HepG2 (cell line): ENCODE results near the gene SETD1A. TPM values are rescaled to one million over a fixed set of nuclear protein-coding genes. Genes with fewer than 3 reads are reported as not detected.

Experiments used
- AGO2 ChIP-seq: fragments of 200-400 bp; formaldehyde crosslinking; optimal IDR thresholded peaks from 2 replicates; pipeline ENCODE3; 2017; ENCODE audit warnings: mild to moderate bottlenecking, low read depth, low read length, moderate library complexity
- AKAP8 ChIP-seq: sonication (generic); formaldehyde crosslinking; IDR thresholded peaks from 2 replicates; pipeline ENCODE4 v1.5.1; 2020; ENCODE audit warnings: mild to moderate bottlenecking, missing genetic modification reagents
- BRF2 ChIP-seq: sonication (generic); formaldehyde crosslinking; IDR thresholded peaks from 2 replicates; pipeline ENCODE4 v1.8.1; 2022; ENCODE audit warnings: mild to moderate bottlenecking, missing genetic modification reagents
- HOXA5 ChIP-seq: sonication (generic); formaldehyde crosslinking; IDR thresholded peaks from 2 replicates; pipeline ENCODE4 v1.4.0; 2020; ENCODE audit warnings: missing genetic modification reagents
- IRF1 ChIP-seq: sonication (generic); formaldehyde crosslinking; IDR thresholded peaks from 2 replicates; pipeline ENCODE4 v1.4.0; 2020; ENCODE audit warnings: low read depth, mild to moderate bottlenecking, missing genetic modification reagents
- KAT7 ChIP-seq: IDR thresholded peaks from 2 replicates; pipeline ENCODE4 v1.6.1; 2018; ENCODE audit warnings: borderline replicate concordance, missing compliant biosample characterization
- KLF11 ChIP-seq: IDR thresholded peaks from 2 replicates; pipeline ENCODE4 v1.6.1; 2016; ENCODE audit warnings: missing compliant biosample characterization
- MLXIP ChIP-seq: sonication (generic); formaldehyde crosslinking; IDR thresholded peaks from 2 replicates; pipeline ENCODE4 v1.9.0; 2021; ENCODE audit warnings: missing genetic modification reagents, borderline replicate concordance
- NCOA2 ChIP-seq: sonication (generic); formaldehyde crosslinking; IDR thresholded peaks from 2 replicates; pipeline ENCODE4 v1.8.0; 2022; ENCODE audit warnings: inconsistent platforms
- NFYB ChIP-seq: sonication (generic); formaldehyde crosslinking; IDR thresholded peaks from 2 replicates; pipeline ENCODE4 v1.4.0; 2020; ENCODE audit warnings: missing genetic modification reagents
- NRL ChIP-seq: sonication (generic); formaldehyde crosslinking; IDR thresholded peaks from 2 replicates; pipeline ENCODE4 v1.5.0; 2020; ENCODE audit warnings: missing genetic modification reagents, mild to moderate bottlenecking, moderate library complexity, borderline replicate concordance
- PAF1 ChIP-seq: IDR thresholded peaks from 2 replicates; pipeline ENCODE4 v1.6.1; 2016; ENCODE audit warnings: missing genetic modification reagents, missing compliant biosample characterization
- POGZ ChIP-seq: sonication (generic); formaldehyde crosslinking; IDR thresholded peaks from 2 replicates; pipeline ENCODE4 v1.4.0; 2020; ENCODE audit warnings: mild to moderate bottlenecking, missing genetic modification reagents
- PRMT3 ChIP-seq: sonication (generic); formaldehyde crosslinking; IDR thresholded peaks from 2 replicates; pipeline ENCODE4 v1.8.1; 2022; ENCODE audit warnings: low read depth, mild to moderate bottlenecking, moderate library complexity, missing genetic modification reagents, borderline replicate concordance
- RFXANK ChIP-seq: IDR thresholded peaks from 2 replicates; pipeline ENCODE4 v1.6.1; 2016
- THAP7 ChIP-seq: sonication (generic); formaldehyde crosslinking; IDR thresholded peaks from 2 replicates; pipeline ENCODE4 v1.8.1; 2023; ENCODE audit warnings: mild to moderate bottlenecking, missing genetic modification reagents
- TP53 ChIP-seq: sonication (generic); formaldehyde crosslinking; conservative IDR thresholded peaks from 2 replicates; pipeline ENCODE4 v1.4.0; 2020; ENCODE audit warnings: missing genetic modification reagents
- TRIM22 ChIP-seq: fragments of 450-650 bp; IDR thresholded peaks from 2 replicates; pipeline ENCODE4 v1.6.1; 2017
- ZNF225 ChIP-seq: sonication (generic); formaldehyde crosslinking; IDR thresholded peaks from 2 replicates; pipeline ENCODE4 v1.4.0; 2020; ENCODE audit warnings: mild to moderate bottlenecking, missing genetic modification reagents
- ZNF230 ChIP-seq: sonication (generic); formaldehyde crosslinking; IDR thresholded peaks from 2 replicates; pipeline ENCODE4 v1.4.0; 2020; ENCODE audit warnings: mild to moderate bottlenecking, missing genetic modification reagents
- ZNF530 ChIP-seq: sonication (generic); formaldehyde crosslinking; IDR thresholded peaks from 2 replicates; pipeline ENCODE4 v1.5.0; 2020; ENCODE audit warnings: low read depth, mild to moderate bottlenecking, missing genetic modification reagents
- ZNF652 ChIP-seq: IDR thresholded peaks from 2 replicates; pipeline ENCODE4 v1.6.1; 2016; ENCODE audit warnings: low read depth, borderline replicate concordance
- ZNF749 ChIP-seq: sonication (generic); formaldehyde crosslinking; IDR thresholded peaks from 2 replicates; pipeline ENCODE4 v1.8.0; 2022; ENCODE audit warnings: mild to moderate bottlenecking, missing genetic modification reagents, moderate library complexity, borderline replicate concordance
- ZNF75D ChIP-seq: sonication (generic); formaldehyde crosslinking; IDR thresholded peaks from 2 replicates; pipeline ENCODE4 v1.8.1; 2023; ENCODE audit warnings: missing genetic modification reagents, mild to moderate bottlenecking, borderline replicate concordance
- ZSCAN21 ChIP-seq: sonication (generic); formaldehyde crosslinking; IDR thresholded peaks from 2 replicates; pipeline ENCODE4 v1.8.0; 2022; ENCODE audit warnings: mild to moderate bottlenecking, missing genetic modification reagents, moderate library complexity, borderline replicate concordance
- polyA plus RNA-seq, 8 experiments: library from polyadenylated mRNA; depleted of rRNA in 3 of 8; stranded (reverse) in 7 of 8; unstranded in 1 of 8; fragments of >200 nt; fragmentation: Illumina TruSeq in 4 of 8; extraction: Trizol in 4 of 8; gene quantifications; 2 replicates each; pipeline versions ENCODE4 v1.2.1 to v1.2.3, GENCODE V29; 2011 to 2016; ENCODE audit warnings: low read depth in 4 of 8, missing spikeins in 1 of 8, mixed read lengths in 1 of 8; ENCODE audit not compliant: insufficient read depth in 1 of 8
- total RNA-seq, 5 experiments: library from RNA; depleted of rRNA; stranded (reverse); fragments of >200 nt; fragmentation: Illumina TruSeq; extraction: Trizol; gene quantifications; 2 replicates each; pipeline ENCODE4 v1.2.3, GENCODE V29; 2016; ENCODE audit warnings: low read depth in 1 of 5

SETD1A gene
- total and polyA plus RNA-seq, 2 of the 13 experiments (the other 11 are each of a cell fraction or from before 2014, with no cell fraction given): 3.8 to 5.6 TPM

- TF ChIP-seq MLXIP (CRISPR knock-in tag): no peak; the same call in 1 of the 2 replicates
- 0 out of 2 replicates have a peak, but pooled peaks have one; percentile 45 for TF ChIP-seq AKAP8 (CRISPR knock-in tag)
- TF ChIP-seq HOXA5 (CRISPR knock-in tag): 0 out of 2 replicates have a peak, but pooled peaks have one; percentile 19
- TF ChIP-seq NRL (CRISPR knock-in tag): no peak
- TF ChIP-seq PAF1 (CRISPR knock-in tag): no peak
- no peak for TF ChIP-seq ZNF75D (CRISPR knock-in tag)
- TF ChIP-seq POGZ (CRISPR knock-in tag): no peak
- TF ChIP-seq PRMT3: no peak
- TF ChIP-seq RFXANK (CRISPR knock-in tag): no peak
- peak; percentile 10; the same call in 1 of the 2 replicates for TF ChIP-seq NFYB (CRISPR knock-in tag)
- peak; percentile 100 for TF ChIP-seq THAP7 (CRISPR knock-in tag)
- no peak for TF ChIP-seq TRIM22
- TF ChIP-seq ZSCAN21 (CRISPR knock-in tag): no peak
- no peak for TF ChIP-seq KLF11 (CRISPR knock-in tag)
- no peak; the same call in 1 of the 2 replicates for TF ChIP-seq BRF2 (CRISPR knock-in tag)
- no peak for TF ChIP-seq AGO2
- no peak for TF ChIP-seq ZNF530 (CRISPR knock-in tag)
- 0 out of 2 replicates have a peak, but pooled peaks have one; percentile 38 for TF ChIP-seq TP53
- TF ChIP-seq ZNF225: no peak
- no peak for TF ChIP-seq NCOA2
- no peak for TF ChIP-seq KAT7
- TF ChIP-seq ZNF652 (CRISPR knock-in tag): 0 out of 2 replicates have a peak, but pooled peaks have one; percentile 37
- TF ChIP-seq ZNF749: no peak
- no peak for TF ChIP-seq IRF1 (CRISPR knock-in tag)
- peak; percentile 52; the same call in 1 of the 2 replicates for TF ChIP-seq ZNF230
Observed at GRCh38 chr16:30922960-30923535, 34.5 kb upstream of the SETD1A start (continued).
